ENCODE data around the gene DISC1.

DISC1 gene

DNA sequence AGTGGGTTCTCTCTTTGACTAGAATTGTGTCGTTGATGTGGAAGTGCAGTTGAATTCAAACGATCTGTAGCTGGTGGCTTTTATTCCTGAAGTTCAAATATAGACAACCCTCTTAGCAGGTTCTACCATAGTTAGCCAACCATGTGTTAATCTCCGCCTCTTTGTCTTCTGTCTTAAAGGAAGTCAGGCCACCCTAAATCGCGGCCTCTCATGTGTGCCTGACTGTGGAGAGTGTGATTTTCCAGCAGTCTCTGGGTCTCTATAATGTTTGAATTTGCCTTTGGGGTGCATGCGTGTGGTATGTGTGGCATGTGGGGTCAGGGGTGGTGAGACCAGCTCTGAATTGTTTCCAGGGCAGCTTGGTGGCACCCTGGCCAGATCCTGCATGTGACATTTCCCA, 244.9 kb downstream of the DISC1 start (continued):
- TF ChIP-seq, protein P1, sequence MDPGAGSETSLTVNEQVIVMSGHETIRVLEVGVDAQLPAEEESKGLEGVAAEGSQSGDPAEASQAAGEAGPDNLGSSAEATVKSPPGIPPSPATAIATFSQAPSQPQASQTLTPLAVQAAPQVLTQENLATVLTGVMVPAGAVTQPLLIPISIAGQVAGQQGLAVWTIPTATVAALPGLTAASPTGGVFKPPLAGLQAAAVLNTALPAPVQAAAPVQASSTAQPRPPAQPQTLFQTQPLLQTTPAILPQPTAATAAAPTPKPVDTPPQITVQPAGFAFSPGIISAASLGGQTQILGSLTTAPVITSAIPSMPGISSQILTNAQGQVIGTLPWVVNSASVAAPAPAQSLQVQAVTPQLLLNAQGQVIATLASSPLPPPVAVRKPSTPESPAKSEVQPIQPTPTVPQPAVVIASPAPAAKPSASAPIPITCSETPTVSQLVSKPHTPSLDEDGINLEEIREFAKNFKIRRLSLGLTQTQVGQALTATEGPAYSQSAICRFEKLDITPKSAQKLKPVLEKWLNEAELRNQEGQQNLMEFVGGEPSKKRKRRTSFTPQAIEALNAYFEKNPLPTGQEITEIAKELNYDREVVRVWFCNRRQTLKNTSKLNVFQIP (CRISPR knock-in tag; IDR thresholded peaks at IDR 0.05; ENCODE audit: borderline replicate concordance, low read depth), result no peak
- TF ChIP-seq ESRRG (CRISPR knock-in tag; IDR thresholded peaks at IDR 0.05), result no peak

DNA sequence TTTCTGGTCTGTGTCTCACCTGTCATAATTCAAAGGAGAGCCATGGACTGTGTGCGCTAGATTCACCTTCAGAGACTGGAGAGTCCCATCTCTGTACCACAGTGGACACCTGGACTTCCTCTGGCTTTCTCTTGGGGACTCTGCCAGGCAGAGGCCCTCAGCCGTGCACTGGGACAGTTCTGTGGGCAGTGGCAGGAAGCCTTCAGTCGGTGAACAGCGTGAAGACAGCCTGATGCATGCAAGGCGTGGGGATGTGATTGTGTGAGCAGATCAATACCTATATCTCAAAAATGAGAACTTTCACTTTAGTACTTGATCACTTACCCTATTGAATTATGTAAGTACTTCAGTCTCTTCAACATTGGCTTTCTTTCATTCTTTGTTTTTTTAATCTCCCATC, 245.3 kb downstream of the DISC1 start:
- ATAC-seq, result peak; percentile 21
- TF ChIP-seq, protein P1 (CRISPR knock-in tag; IDR thresholded peaks at IDR 0.05; ENCODE audit: borderline replicate concordance, low read depth), result no peak
- TF ChIP-seq BACH2 (CRISPR knock-in tag; IDR thresholded peaks at IDR 0.05; ENCODE audit: borderline replicate concordance), result no peak
- no peak for TF ChIP-seq ZFP30 (CRISPR knock-in tag; IDR thresholded peaks at IDR 0.05)
- TF ChIP-seq ESRRG (CRISPR knock-in tag; IDR thresholded peaks at IDR 0.05), result no peak
- TF ChIP-seq PPARA (CRISPR knock-in tag; IDR thresholded peaks at IDR 0.05; ENCODE audit: borderline replicate concordance), result no peak
- no peak for TF ChIP-seq ZFP3 (CRISPR knock-in tag; IDR thresholded peaks at IDR 0.05)
- TF ChIP-seq TOX (CRISPR knock-in tag; IDR thresholded peaks at IDR 0.05; ENCODE audit: borderline replicate concordance), result no peak
- TF ChIP-seq ARNTL (CRISPR knock-in tag; IDR thresholded peaks at IDR 0.05; ENCODE audit: borderline replicate concordance, low read depth), result no peak
- TF ChIP-seq, protein P2, sequence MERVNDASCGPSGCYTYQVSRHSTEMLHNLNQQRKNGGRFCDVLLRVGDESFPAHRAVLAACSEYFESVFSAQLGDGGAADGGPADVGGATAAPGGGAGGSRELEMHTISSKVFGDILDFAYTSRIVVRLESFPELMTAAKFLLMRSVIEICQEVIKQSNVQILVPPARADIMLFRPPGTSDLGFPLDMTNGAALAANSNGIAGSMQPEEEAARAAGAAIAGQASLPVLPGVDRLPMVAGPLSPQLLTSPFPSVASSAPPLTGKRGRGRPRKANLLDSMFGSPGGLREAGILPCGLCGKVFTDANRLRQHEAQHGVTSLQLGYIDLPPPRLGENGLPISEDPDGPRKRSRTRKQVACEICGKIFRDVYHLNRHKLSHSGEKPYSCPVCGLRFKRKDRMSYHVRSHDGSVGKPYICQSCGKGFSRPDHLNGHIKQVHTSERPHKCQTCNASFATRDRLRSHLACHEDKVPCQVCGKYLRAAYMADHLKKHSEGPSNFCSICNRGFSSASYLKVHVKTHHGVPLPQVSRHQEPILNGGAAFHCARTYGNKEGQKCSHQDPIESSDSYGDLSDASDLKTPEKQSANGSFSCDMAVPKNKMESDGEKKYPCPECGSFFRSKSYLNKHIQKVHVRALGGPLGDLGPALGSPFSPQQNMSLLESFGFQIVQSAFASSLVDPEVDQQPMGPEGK (CRISPR knock-in tag; IDR thresholded peaks at IDR 0.05; ENCODE audit: borderline replicate concordance), result no peak
- no peak for TF ChIP-seq TCF4 (CRISPR knock-in tag; IDR thresholded peaks at IDR 0.05; ENCODE audit: borderline replicate concordance)
- TF ChIP-seq OSR1 (CRISPR knock-in tag; IDR thresholded peaks at IDR 0.05), result no peak
- no peak for TF ChIP-seq RARB (CRISPR knock-in tag; IDR thresholded peaks at IDR 0.05)
- TF ChIP-seq CSDC2 (CRISPR knock-in tag; IDR thresholded peaks at IDR 0.05), result no peak
- TF ChIP-seq, protein P3, sequence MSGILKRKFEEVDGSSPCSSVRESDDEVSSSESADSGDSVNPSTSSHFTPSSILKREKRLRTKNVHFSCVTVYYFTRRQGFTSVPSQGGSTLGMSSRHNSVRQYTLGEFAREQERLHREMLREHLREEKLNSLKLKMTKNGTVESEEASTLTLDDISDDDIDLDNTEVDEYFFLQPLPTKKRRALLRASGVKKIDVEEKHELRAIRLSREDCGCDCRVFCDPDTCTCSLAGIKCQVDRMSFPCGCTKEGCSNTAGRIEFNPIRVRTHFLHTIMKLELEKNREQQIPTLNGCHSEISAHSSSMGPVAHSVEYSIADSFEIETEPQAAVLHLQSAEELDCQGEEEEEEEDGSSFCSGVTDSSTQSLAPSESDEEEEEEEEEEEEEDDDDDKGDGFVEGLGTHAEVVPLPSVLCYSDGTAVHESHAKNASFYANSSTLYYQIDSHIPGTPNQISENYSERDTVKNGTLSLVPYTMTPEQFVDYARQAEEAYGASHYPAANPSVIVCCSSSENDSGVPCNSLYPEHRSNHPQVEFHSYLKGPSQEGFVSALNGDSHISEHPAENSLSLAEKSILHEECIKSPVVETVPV (CRISPR knock-in tag; IDR thresholded peaks at IDR 0.05), result no peak
- no peak for TF ChIP-seq ZNF8 (CRISPR knock-in tag; IDR thresholded peaks at IDR 0.05)
- no peak for TF ChIP-seq ZNF565 (CRISPR knock-in tag; conservative IDR thresholded peaks at IDR 0.05; ENCODE audit: low read depth)
- no peak for TF ChIP-seq ISL1 (CRISPR knock-in tag; IDR thresholded peaks at IDR 0.05)
- TF ChIP-seq, protein P4, sequence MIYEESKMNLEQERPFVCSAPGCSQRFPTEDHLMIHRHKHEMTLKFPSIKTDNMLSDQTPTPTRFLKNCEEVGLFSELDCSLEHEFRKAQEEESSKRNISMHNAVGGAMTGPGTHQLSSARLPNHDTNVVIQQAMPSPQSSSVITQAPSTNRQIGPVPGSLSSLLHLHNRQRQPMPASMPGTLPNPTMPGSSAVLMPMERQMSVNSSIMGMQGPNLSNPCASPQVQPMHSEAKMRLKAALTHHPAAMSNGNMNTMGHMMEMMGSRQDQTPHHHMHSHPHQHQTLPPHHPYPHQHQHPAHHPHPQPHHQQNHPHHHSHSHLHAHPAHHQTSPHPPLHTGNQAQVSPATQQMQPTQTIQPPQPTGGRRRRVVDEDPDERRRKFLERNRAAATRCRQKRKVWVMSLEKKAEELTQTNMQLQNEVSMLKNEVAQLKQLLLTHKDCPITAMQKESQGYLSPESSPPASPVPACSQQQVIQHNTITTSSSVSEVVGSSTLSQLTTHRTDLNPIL (CRISPR knock-in tag; IDR thresholded peaks at IDR 0.05; ENCODE audit: low read depth), result no peak
- no peak for TF ChIP-seq SNAI2 (CRISPR knock-in tag; IDR thresholded peaks at IDR 0.05)

DNA sequence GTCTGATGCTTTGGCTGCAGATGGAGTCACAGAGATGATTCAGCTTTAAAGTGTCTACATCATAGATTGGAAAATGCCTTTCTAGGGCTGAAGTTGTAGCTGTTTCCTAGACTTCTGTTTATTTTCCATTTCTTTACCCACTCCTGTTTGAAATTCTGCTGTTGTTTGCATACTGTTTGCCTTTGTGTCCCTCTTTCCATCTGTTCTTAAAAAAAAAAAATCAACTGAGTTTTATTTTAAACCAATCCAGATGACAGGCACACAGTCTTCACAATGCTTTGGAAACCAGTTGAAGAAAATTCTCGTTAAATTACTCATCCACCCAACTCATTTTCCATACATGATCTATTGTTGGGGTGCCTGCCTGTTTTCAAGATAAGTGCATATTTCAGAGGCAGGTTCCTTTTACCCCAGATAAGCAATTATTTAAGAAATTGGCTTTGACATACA, 245.9 kb downstream of the DISC1 start:
- peak; percentile 89 for ATAC-seq
- TF ChIP-seq GLIS3 (CRISPR knock-in tag; IDR thresholded peaks at IDR 0.05) (no peak), ISL1 (CRISPR knock-in tag; IDR thresholded peaks at IDR 0.05) (peak; percentile 99), ZC3H10 (CRISPR knock-in tag; IDR thresholded peaks at IDR 0.05) (peak; percentile 98), TOX (CRISPR knock-in tag; IDR thresholded peaks at IDR 0.05; ENCODE audit: borderline replicate concordance) (peak; percentile 99), RARB (CRISPR knock-in tag; IDR thresholded peaks at IDR 0.05) (peak; percentile 97)
- TF ChIP-seq, protein P2 (CRISPR knock-in tag; IDR thresholded peaks at IDR 0.05; ENCODE audit: borderline replicate concordance), result peak; percentile 83
- TF ChIP-seq, protein P5, sequence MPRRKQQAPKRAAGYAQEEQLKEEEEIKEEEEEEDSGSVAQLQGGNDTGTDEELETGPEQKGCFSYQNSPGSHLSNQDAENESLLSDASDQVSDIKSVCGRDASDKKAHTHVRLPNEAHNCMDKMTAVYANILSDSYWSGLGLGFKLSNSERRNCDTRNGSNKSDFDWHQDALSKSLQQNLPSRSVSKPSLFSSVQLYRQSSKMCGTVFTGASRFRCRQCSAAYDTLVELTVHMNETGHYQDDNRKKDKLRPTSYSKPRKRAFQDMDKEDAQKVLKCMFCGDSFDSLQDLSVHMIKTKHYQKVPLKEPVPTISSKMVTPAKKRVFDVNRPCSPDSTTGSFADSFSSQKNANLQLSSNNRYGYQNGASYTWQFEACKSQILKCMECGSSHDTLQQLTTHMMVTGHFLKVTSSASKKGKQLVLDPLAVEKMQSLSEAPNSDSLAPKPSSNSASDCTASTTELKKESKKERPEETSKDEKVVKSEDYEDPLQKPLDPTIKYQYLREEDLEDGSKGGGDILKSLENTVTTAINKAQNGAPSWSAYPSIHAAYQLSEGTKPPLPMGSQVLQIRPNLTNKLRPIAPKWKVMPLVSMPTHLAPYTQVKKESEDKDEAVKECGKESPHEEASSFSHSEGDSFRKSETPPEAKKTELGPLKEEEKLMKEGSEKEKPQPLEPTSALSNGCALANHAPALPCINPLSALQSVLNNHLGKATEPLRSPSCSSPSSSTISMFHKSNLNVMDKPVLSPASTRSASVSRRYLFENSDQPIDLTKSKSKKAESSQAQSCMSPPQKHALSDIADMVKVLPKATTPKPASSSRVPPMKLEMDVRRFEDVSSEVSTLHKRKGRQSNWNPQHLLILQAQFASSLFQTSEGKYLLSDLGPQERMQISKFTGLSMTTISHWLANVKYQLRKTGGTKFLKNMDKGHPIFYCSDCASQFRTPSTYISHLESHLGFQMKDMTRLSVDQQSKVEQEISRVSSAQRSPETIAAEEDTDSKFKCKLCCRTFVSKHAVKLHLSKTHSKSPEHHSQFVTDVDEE (CRISPR knock-in tag; IDR thresholded peaks at IDR 0.05), result no peak
- TF ChIP-seq, protein P4 (CRISPR knock-in tag; IDR thresholded peaks at IDR 0.05; ENCODE audit: low read depth), result no peak
- TF ChIP-seq, protein P1 (CRISPR knock-in tag; IDR thresholded peaks at IDR 0.05; ENCODE audit: borderline replicate concordance, low read depth), result peak; percentile 93; the same call in 1 of the 2 replicates
